ENCODE measurements around the gene HRH4. TPM values are rescaled to one million over a fixed set of nuclear protein-coding genes. Genes with fewer than 3 reads are reported as not detected.

Gene HRH4
- total RNA-seq, 2 experiments from 2014 or later = not detected

DNA sequence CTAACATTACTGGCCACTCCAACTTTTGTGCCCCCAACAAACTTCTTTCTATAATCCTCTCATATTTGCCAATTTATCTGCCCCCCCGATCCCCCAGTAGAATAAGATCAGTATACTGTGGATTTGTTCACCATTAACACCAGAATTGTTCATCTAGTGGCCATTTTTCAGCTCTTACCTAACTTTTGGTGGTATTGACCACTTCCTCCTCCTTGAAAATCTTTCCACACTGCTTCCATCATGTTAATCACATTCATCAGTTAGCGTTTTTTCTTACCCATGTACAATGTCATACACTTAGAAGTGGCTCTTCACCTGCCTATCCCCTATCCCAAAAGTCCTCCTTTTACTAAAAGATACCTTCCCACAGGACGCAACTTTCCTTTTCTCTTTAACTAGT, 27.8 kb upstream of the HRH4 start:
- Histone ChIP-seq H3K4me3 (ENCODE audit: low read depth, low read length, poor library complexity, severe bottlenecking) (no peak overlapping the region), H2AFZ (ENCODE audit: low read length) (no peak overlapping the region), H3K36me3 (ENCODE audit: insufficient read depth, low read length) (no peaks in the 10 kb centered on the region), H3K27ac (ENCODE audit: low read depth, low read length, poor library complexity, severe bottlenecking) (no peak overlapping the region), H3K9me3 (ENCODE audit: low read length) (no peaks in the 10 kb centered on the region), H4K20me1 (ENCODE audit: insufficient read depth, low read length) (no peaks in the 10 kb centered on the region), H3K4me1 (ENCODE audit: insufficient read depth, low read length, poor library complexity, severe bottlenecking) (no peaks in the 10 kb centered on the region), H3K4me2 (ENCODE audit: low read length) (no peak overlapping the region), H3K79me2 (ENCODE audit: insufficient read depth, low read depth, low read length) (no peaks in the 10 kb centered on the region), H3K9me2 (ENCODE audit: insufficient read depth, low read length) (no peaks in the 10 kb centered on the region)
- no TSS peak for BruUV-seq (replicated peaks)
- CTCF ChIA-PET (ENCODE audit: unreplicated experiment) = no interaction called here
- POLR2A ChIA-PET = interaction anchor here (0.6 kb wide), 1 partner anchor 226 kb away, joined by 3 read pairs; no protein-coding TSS in a partner anchor
- TF ChIP-seq EZH2phosphoT487 (IDR thresholded peaks at IDR 0.05; ENCODE audit: borderline replicate concordance, low read depth, low read length) (no peak), CTCF (conservative IDR thresholded peaks at IDR 0.05; ENCODE audit: low read length) (no peak)
- intact Hi-C loops (cut with micrococcal nuclease; ENCODE audit: unreplicated experiment) = no loop called here
- no peak for DNase-seq (ENCODE audit: low spot score)

GRCh38 chr18:24436939-24437338, 23.5 kb upstream of the HRH4 start:
- H2AFZ ChIP-seq (ENCODE audit: low read length) = no peak overlapping the region
- no peaks in the 10 kb centered on the region for H3K36me3 ChIP-seq (ENCODE audit: insufficient read depth, low read length)
- H3K79me2 ChIP-seq (ENCODE audit: insufficient read depth, low read depth, low read length) = no peaks in the 10 kb centered on the region
- no peaks in the 10 kb centered on the region for H3K4me1 ChIP-seq (ENCODE audit: insufficient read depth, low read length, poor library complexity, severe bottlenecking)
- TF ChIP-seq CTCF (conservative IDR thresholded peaks at IDR 0.05; ENCODE audit: low read length) (no peak), EZH2phosphoT487 (IDR thresholded peaks at IDR 0.05; ENCODE audit: borderline replicate concordance, low read depth, low read length) (no peak)
- CTCF ChIA-PET (ENCODE audit: unreplicated experiment) = no interaction called here
- H3K4me3 ChIP-seq (ENCODE audit: low read depth, low read length, poor library complexity, severe bottlenecking) = no peak overlapping the region
- POLR2A ChIA-PET = interaction anchor here (0.5 to 0.6 kb wide), 2 partner anchors 37 to 345 kb away, joined by 3 to 4 read pairs; no protein-coding TSS in a partner anchor
- no TSS peak for BruUV-seq (replicated peaks)
- H3K9me2 ChIP-seq (ENCODE audit: insufficient read depth, low read length) = no peaks in the 10 kb centered on the region
- no peaks in the 10 kb centered on the region for H3K9me3 ChIP-seq (ENCODE audit: low read length)
- DNase-seq (ENCODE audit: low spot score) = no peak
- H3K4me2 ChIP-seq (ENCODE audit: low read length) = no peak overlapping the region
- intact Hi-C loops (cut with micrococcal nuclease; ENCODE audit: unreplicated experiment) = no loop called here
- no peaks in the 10 kb centered on the region for H4K20me1 ChIP-seq (ENCODE audit: insufficient read depth, low read length)
- no peak overlapping the region for H3K27ac ChIP-seq (ENCODE audit: low read depth, low read length, poor library complexity, severe bottlenecking)

GRCh38 chr18:24443870-24444269, 16.6 kb upstream of the HRH4 start:
- no peak overlapping the region for H2AFZ ChIP-seq (ENCODE audit: low read length)
- no peaks in the 10 kb centered on the region for H3K9me2 ChIP-seq (ENCODE audit: insufficient read depth, low read length)
- H3K4me3 ChIP-seq (ENCODE audit: low read depth, low read length, poor library complexity, severe bottlenecking) = no peak overlapping the region
- no peaks in the 10 kb centered on the region for H4K20me1 ChIP-seq (ENCODE audit: insufficient read depth, low read length)
- CTCF ChIA-PET (ENCODE audit: unreplicated experiment) = no interaction called here
- TF ChIP-seq CTCF (conservative IDR thresholded peaks at IDR 0.05; ENCODE audit: low read length) = no peak
- no peak for TF ChIP-seq EZH2phosphoT487 (IDR thresholded peaks at IDR 0.05; ENCODE audit: borderline replicate concordance, low read depth, low read length)
- H3K27ac ChIP-seq (ENCODE audit: low read depth, low read length, poor library complexity, severe bottlenecking) = no peak overlapping the region
- no peaks in the 10 kb centered on the region for H3K9me3 ChIP-seq (ENCODE audit: low read length)
- H3K79me2 ChIP-seq (ENCODE audit: insufficient read depth, low read depth, low read length) = no peaks in the 10 kb centered on the region
- H3K36me3 ChIP-seq (ENCODE audit: insufficient read depth, low read length) = no peaks in the 10 kb centered on the region
- no TSS peak for BruUV-seq (replicated peaks)
- no peak for DNase-seq (ENCODE audit: low spot score)
- no peak overlapping the region for H3K4me2 ChIP-seq (ENCODE audit: low read length)
- no peaks in the 10 kb centered on the region for H3K4me1 ChIP-seq (ENCODE audit: insufficient read depth, low read length, poor library complexity, severe bottlenecking)
- POLR2A ChIA-PET = interaction anchor here (1.1 to 1.3 kb wide), 2 partner anchors 12 to 302 kb away, joined by 3 to 4 read pairs; no protein-coding TSS in a partner anchor
- intact Hi-C loops (cut with micrococcal nuclease; ENCODE audit: unreplicated experiment) = no loop called here

Data from OCI-LY7 (cell line).